Breast epithelium (tissue), 4 donors: ENCODE data around the gene CHRNE. TPM values are rescaled to one million over a fixed set of nuclear protein-coding genes. Genes with fewer than 3 reads are reported as not detected.
A peak's percentile ranks its signal among the peaks of the same experiment; 100 is the strongest.

Source experiments
- DNase-seq, 2 donors: peaks; one replicate each; pipeline ENCODE4 v3.0.0-alpha.2; 2019; ENCODE audit warnings: low spot score in 2 of 2
- H3K27ac ChIP-seq, 2 donors: fragments of 200-600 bp; sonication (generic) in 1 of 2; one replicate each; pipeline ENCODE4 v1.5.1; 2016 to 2019; ENCODE audit warnings: mild to moderate bottlenecking in 1 of 2
- H3K27me3 ChIP-seq, 2 donors: fragments of 200-600 bp; sonication (generic) in 1 of 2; one replicate each; pipeline versions ENCODE4 v1.5.1 to v1.6.0; 2017 to 2019; ENCODE audit warnings: control low read depth in 1 of 2, mild to moderate bottlenecking in 1 of 2
- H3K36me3 ChIP-seq: fragments of 200-600 bp; one replicate; pipeline ENCODE4 v1.5.1; 2019
- H3K4me1 ChIP-seq, 2 donors: fragments of 200-600 bp; sonication (generic); one replicate each; pipeline ENCODE4 v1.5.1; 2016 to 2019; ENCODE audit warnings: control low read depth in 1 of 2
- H3K4me3 ChIP-seq, 3 donors: fragments of 200-600 bp; sonication (generic); 1 replicate in 2 of 3; 2 replicates in 1 of 3; pipeline ENCODE4 v1.5.1; 2016 to 2019; ENCODE audit warnings: mild to moderate bottlenecking in 3 of 3, moderate library complexity in 2 of 3
- H3K9me3 ChIP-seq, 2 donors: fragments of 200-600 bp; sonication (generic) in 1 of 2; one replicate each; pipeline ENCODE4 v1.5.1; 2016 to 2019; ENCODE audit warnings: control low read depth in 1 of 2
- CTCF ChIP-seq, 3 donors: fragments of 450-650 bp; IDR thresholded peaks; one replicate each; pipeline ENCODE4 v1.5.1; 2016 to 2017; ENCODE audit warnings: antibody characterized with exemption in 3 of 3, mild to moderate bottlenecking in 3 of 3, moderate library complexity in 3 of 3
- POLR2A ChIP-seq: fragments of 450-650 bp; IDR thresholded peaks from one replicate; pipeline ENCODE4 v1.6.1; 2016; ENCODE audit warnings: antibody characterized with exemption, mild to moderate bottlenecking, moderate library complexity
- POLR2AphosphoS5 ChIP-seq, 3 donors: sonication (generic); formaldehyde crosslinking; IDR thresholded peaks; one replicate each; pipeline ENCODE4 v1.6.1; 2017; ENCODE audit warnings: antibody characterized with exemption in 3 of 3
- intact Hi-C: fragments of 100-400 bp; cut with DNase I; formaldehyde crosslinking; loops from one replicate; pipeline ENCODE4 v1.15.1; 2023; ENCODE audit warnings: low total_unique reads
- total RNA-seq, 3 donors: library from RNA; depleted of rRNA; stranded (reverse); fragments of >200 nt; gene quantifications; one replicate each; pipeline ENCODE4 v1.1.0, GENCODE V29; 2016

Gene CHRNE
- total RNA-seq, 3 donors from 2014 or later = 0.16 to 2.0 (median 0.73) TPM

GRCh38 chr17:4946312-4946976 is 43.5 kb upstream of the CHRNE start:
- Histone ChIP-seq H3K9me3 (no peaks in the 10 kb centered on the region), H3K27ac (peak overlapping the region; percentile 97 to 99), H3K4me3 (peak overlapping the region; percentile 98 to 100 (median 99)), H3K36me3 (no peaks in the 10 kb centered on the region), H3K27me3 (no peaks in the 10 kb centered on the region), H3K4me1 (peaks cover 8 to 32% of the 10 kb centered on the region in 2 donors)
- TF ChIP-seq CTCF (IDR thresholded peaks at IDR 0.05) = no peak
- no peak for TF ChIP-seq POLR2AphosphoS5 (IDR thresholded peaks at IDR 0.05)
- no peak for TF ChIP-seq POLR2A
- intact Hi-C loops = no loop called here
- no peak for DNase-seq

DNA sequence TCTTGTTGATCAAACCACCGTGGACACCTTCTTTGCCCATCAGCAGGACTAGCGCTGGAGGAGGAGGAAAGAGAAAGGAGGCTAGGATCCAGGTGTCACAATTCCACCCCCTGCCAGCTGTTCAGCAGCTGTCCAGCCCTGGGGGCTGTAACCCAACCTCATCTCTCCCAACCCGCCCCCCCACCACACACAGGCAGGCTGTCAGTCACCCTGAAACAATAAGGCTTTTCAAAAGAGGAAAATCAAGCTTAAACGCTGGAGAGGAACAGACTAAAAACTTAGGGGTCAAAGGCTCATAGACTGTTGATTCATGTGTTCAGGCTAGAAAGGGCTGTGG is 43.0 kb upstream of the CHRNE start:
- Histone ChIP-seq H3K27me3 (no peaks in the 10 kb centered on the region), H3K27ac (peak overlapping the region; percentile 97 to 99), H3K4me3 (peak overlapping the region; percentile 11 to 99 (median 98)), H3K4me1 (peaks cover 13 to 37% of the 10 kb centered on the region in 2 donors), H3K36me3 (no peaks in the 10 kb centered on the region), H3K9me3 (no peaks in the 10 kb centered on the region)
- intact Hi-C loops = no loop called here
- DNase-seq = no peak
- no peak for TF ChIP-seq CTCF (IDR thresholded peaks at IDR 0.05)
- TF ChIP-seq POLR2AphosphoS5 (IDR thresholded peaks at IDR 0.05) = no peak
- TF ChIP-seq POLR2A = no peak

DNA sequence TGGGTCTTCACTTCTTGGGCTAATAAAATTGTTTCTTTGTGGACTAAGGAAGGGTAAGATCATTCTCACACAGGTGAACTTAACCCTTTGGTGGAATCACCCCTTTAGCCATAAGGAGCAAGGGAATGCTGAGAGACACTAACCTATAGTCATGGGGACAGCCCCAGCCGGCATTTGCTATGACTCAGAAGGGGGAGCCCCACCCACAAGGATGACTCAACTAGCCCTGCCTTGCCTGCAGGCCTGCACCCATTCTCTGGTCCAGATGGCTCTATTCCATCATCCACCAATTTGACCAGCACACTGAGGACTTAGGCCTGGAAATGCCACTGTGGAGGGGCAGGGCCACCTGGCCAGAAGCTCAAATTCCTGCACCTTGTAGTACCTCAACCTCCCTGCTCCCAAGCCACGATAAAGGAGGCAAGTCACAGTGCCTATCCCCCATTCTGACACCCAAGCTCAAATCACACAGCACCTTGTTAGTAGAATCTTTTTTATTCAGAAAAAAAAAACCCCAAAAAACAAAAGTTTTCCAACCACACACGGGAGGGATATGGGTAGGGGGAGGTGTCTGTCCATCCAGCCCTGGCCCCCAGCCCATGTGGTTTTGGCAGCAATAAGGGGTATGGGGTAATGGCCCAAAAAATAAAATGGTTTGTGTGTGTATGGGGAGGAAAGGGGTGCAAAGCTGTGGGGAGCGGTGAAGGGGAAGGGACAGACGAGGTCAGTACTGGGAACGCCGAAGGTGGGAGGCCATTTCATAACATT is 42.5 kb upstream of the CHRNE start:
- Histone ChIP-seq H3K36me3 (no peaks in the 10 kb centered on the region), H3K9me3 (no peaks in the 10 kb centered on the region), H3K27me3 (no peaks in the 10 kb centered on the region), H3K4me3 (peak overlapping the region in 2 of 3 donors; percentile 11 to 98), H3K4me1 (peaks cover 14 to 35% of the 10 kb centered on the region in 2 donors), H3K27ac (peak overlapping the region; percentile 97 to 99)
- intact Hi-C loops = no loop called here
- peak in 2 of 3 donors; percentile 32 to 75 for TF ChIP-seq POLR2AphosphoS5 (IDR thresholded peaks at IDR 0.05)
- no peak for TF ChIP-seq CTCF (IDR thresholded peaks at IDR 0.05)
- no peak for TF ChIP-seq POLR2A
- DNase-seq = peak; percentile 72 to 81

GRCh38 chr17:4944554-4945175 is 41.8 kb upstream of the CHRNE start:
- H3K9me3 ChIP-seq = no peaks in the 10 kb centered on the region
- no peak for TF ChIP-seq POLR2A
- no peak for TF ChIP-seq CTCF (IDR thresholded peaks at IDR 0.05)
- no peak for TF ChIP-seq POLR2AphosphoS5 (IDR thresholded peaks at IDR 0.05)
- no peak for DNase-seq
- intact Hi-C loops = no loop called here
- peaks cover 14 to 32% of the 10 kb centered on the region in 2 donors for H3K4me1 ChIP-seq
- H3K36me3 ChIP-seq = no peaks in the 10 kb centered on the region
- H3K27me3 ChIP-seq = no peaks in the 10 kb centered on the region
- H3K27ac ChIP-seq = peak overlapping the region; percentile 97 to 99
- H3K4me3 ChIP-seq = peak overlapping the region in 1 of 3 donors; percentile 98

DNA sequence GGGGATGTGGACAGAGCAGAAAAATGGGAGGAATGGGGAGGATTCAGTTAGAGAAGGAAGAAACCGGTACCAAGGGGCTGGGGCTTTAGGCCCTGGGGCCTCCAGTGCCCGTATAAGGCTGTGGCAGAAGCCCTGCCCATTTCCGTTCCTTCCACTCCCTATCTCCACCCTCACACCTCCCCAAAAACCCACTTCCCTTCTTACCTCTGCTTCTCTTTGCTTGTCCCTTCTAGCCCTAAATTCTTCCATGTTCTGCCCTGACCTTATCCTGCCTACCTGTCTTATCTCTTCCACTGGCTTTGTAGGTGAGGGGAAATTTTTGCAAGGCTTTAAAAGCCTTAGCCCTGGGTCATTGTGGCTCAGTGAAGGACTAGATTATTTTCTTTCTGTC is 41.3 kb upstream of the CHRNE start:
- DNase-seq = no peak
- peaks cover 15 to 35% of the 10 kb centered on the region in 2 donors for H3K4me1 ChIP-seq
- TF ChIP-seq POLR2A (no peak), CTCF (IDR thresholded peaks at IDR 0.05) (no peak), POLR2AphosphoS5 (IDR thresholded peaks at IDR 0.05) (no peak)
- no peaks in the 10 kb centered on the region for H3K36me3 ChIP-seq
- H3K27me3 ChIP-seq = no peaks in the 10 kb centered on the region
- no peaks in the 10 kb centered on the region for H3K9me3 ChIP-seq
- no peak overlapping the region for H3K4me3 ChIP-seq
- intact Hi-C loops = no loop called here
- H3K27ac ChIP-seq = peak overlapping the region; percentile 97 to 99
